Stimulated activated CD8-positive, alpha-beta memory T cell treated with anti-CD3 and anti-CD28 coated beads, Interleukin-15, amount 100 ng/mL, for 4 hours (primary cell): Measurements from ENCODE around the gene CNN2.

Experiments used
- DNase-seq, 2 donors: peaks; one replicate each; pipeline ENCODE4 v3.0.0-alpha.2; 2020; ENCODE audit warnings: low read depth in 2 of 2

Gene CNN2

GRCh38 chr19:1081301-1082164 lies 55.1 kb downstream of the CNN2 start:
- DNase-seq, result no peak

GRCh38 chr19:1082165-1082927 lies 55.9 kb downstream of the CNN2 start:
- no peak for DNase-seq

GRCh38 chr19:1082928-1083816 lies 56.8 kb downstream of the CNN2 start:
- no peak for DNase-seq

GRCh38 chr19:1084024-1084868 lies 57.8 kb downstream of the CNN2 start:
- no peak for DNase-seq

- no peak for DNase-seq
These were observed 58.7 kb downstream of the CNN2 start for GRCh38 chr19:1085053-1085658.

- DNase-seq, result no peak
These were observed 59.5 kb downstream of the CNN2 start for GRCh38 chr19:1085676-1086442.

- DNase-seq, result no peak
These were observed 60.2 kb downstream of the CNN2 start for GRCh38 chr19:1086613-1087012.

GRCh38 chr19:1087813-1088415 lies 61.5 kb downstream of the CNN2 start:
- DNase-seq, result no peak

GRCh38 chr19:1088416-1089010 lies 62.1 kb downstream of the CNN2 start:
- DNase-seq, result no peak
